ENCODE measurements around the gene WDR89.
"Not testable (repeated sequence)": the region's sequence is repeated elsewhere in the genome, so short reads cannot be mapped to it uniquely, and the experiment has no call there.

The WDR89 gene

GRCh38 chr14:63666335-63666734 is 24.7 kb upstream of the WDR89 start:
- Mint-ChIP-seq H3K27ac (no peak overlapping the region), H3K9me3 (no peaks in the 10 kb centered on the region)

GRCh38 chr14:63663428-63664341 is 22.0 kb upstream of the WDR89 start:
- Mint-ChIP-seq H3K4me3 (no peak overlapping the region), H3K27ac (no peak overlapping the region), H3K4me1 (ENCODE audit: low read depth) (peaks cover 8% of the 10 kb centered on the region), H3K27me3 (no peaks in the 10 kb centered on the region), H3K36me3 (ENCODE audit: low read depth) (no peaks in the 10 kb centered on the region), H3K9me3 (no peaks in the 10 kb centered on the region)
- intact Hi-C loops (cut with micrococcal nuclease), result no loop called here

More at GRCh38 chr14:63666335-63666734, 24.7 kb upstream of the WDR89 start:
- Mint-ChIP-seq H3K4me1 (ENCODE audit: low read depth) (no peaks in the 10 kb centered on the region), H3K27me3 (no peaks in the 10 kb centered on the region), H3K36me3 (ENCODE audit: low read depth) (no peaks in the 10 kb centered on the region), H3K4me3 (no peak overlapping the region)
- intact Hi-C loops (cut with micrococcal nuclease), result no loop called here

GRCh38 chr14:63662776-63663175 is 21.1 kb upstream of the WDR89 start:
- H3K9me3 Mint-ChIP-seq, result no peaks in the 10 kb centered on the region
- no peak overlapping the region for H3K4me3 Mint-ChIP-seq
- peaks cover 8% of the 10 kb centered on the region for H3K4me1 Mint-ChIP-seq (ENCODE audit: low read depth)
- H3K27me3 Mint-ChIP-seq, result no peaks in the 10 kb centered on the region
- intact Hi-C loops (cut with micrococcal nuclease), result no loop called here
- H3K36me3 Mint-ChIP-seq (ENCODE audit: low read depth), result no peaks in the 10 kb centered on the region
- H3K27ac Mint-ChIP-seq, result no peak overlapping the region

GRCh38 chr14:63661881-63662280 is 20.2 kb upstream of the WDR89 start:
- H3K4me3 Mint-ChIP-seq; intact Hi-C loops (cut with micrococcal nuclease): not testable (repeated sequence)

GRCh38 chr14:63659726-63660125 is 18.1 kb upstream of the WDR89 start:
- H3K27me3 Mint-ChIP-seq, result no peaks in the 10 kb centered on the region
- H3K27ac Mint-ChIP-seq, result no peak overlapping the region
- H3K4me1 Mint-ChIP-seq (ENCODE audit: low read depth), result peaks cover 27% of the 10 kb centered on the region
- H3K4me3 Mint-ChIP-seq, result no peak overlapping the region
- no peaks in the 10 kb centered on the region for H3K9me3 Mint-ChIP-seq
- intact Hi-C loops (cut with micrococcal nuclease), result no loop called here
- no peaks in the 10 kb centered on the region for H3K36me3 Mint-ChIP-seq (ENCODE audit: low read depth)

More at GRCh38 chr14:63661881-63662280, 20.2 kb upstream of the WDR89 start:
- peaks cover 13% of the 10 kb centered on the region for H3K4me1 Mint-ChIP-seq (ENCODE audit: low read depth)
- H3K36me3 Mint-ChIP-seq (ENCODE audit: low read depth); H3K27me3 Mint-ChIP-seq; H3K9me3 Mint-ChIP-seq; H3K27ac Mint-ChIP-seq: not testable (repeated sequence)

- H3K27me3 Mint-ChIP-seq, result no peaks in the 10 kb centered on the region
- intact Hi-C loops (cut with micrococcal nuclease), result no loop called here
- H3K9me3 Mint-ChIP-seq, result no peaks in the 10 kb centered on the region
- H3K36me3 Mint-ChIP-seq (ENCODE audit: low read depth), result no peaks in the 10 kb centered on the region
- H3K27ac Mint-ChIP-seq, result peak overlapping the region; percentile 64
- H3K4me3 Mint-ChIP-seq, result no peak overlapping the region
- peaks cover 27% of the 10 kb centered on the region for H3K4me1 Mint-ChIP-seq (ENCODE audit: low read depth)
These were observed 14.5 kb upstream of the WDR89 start for GRCh38 chr14:63656194-63656593.

- Mint-ChIP-seq H3K27ac (no peak overlapping the region), H3K9me3 (no peaks in the 10 kb centered on the region), H3K27me3 (no peaks in the 10 kb centered on the region), H3K36me3 (ENCODE audit: low read depth) (no peaks in the 10 kb centered on the region), H3K4me3 (no peak overlapping the region), H3K4me1 (ENCODE audit: low read depth) (peaks cover 27% of the 10 kb centered on the region)
- intact Hi-C loops (cut with micrococcal nuclease), result no loop called here
These were observed 13.3 kb upstream of the WDR89 start for GRCh38 chr14:63654936-63655335.

- no peaks in the 10 kb centered on the region for H3K36me3 Mint-ChIP-seq (ENCODE audit: low read depth)
- intact Hi-C loops (cut with micrococcal nuclease), result no loop called here
- H3K4me1 Mint-ChIP-seq (ENCODE audit: low read depth), result peaks cover 21% of the 10 kb centered on the region
- no peak overlapping the region for H3K4me3 Mint-ChIP-seq
- H3K9me3 Mint-ChIP-seq, result no peaks in the 10 kb centered on the region
- no peaks in the 10 kb centered on the region for H3K27me3 Mint-ChIP-seq
- H3K27ac Mint-ChIP-seq, result no peak overlapping the region
These were observed 12.7 kb upstream of the WDR89 start for GRCh38 chr14:63654346-63654745.

GRCh38 chr14:63652406-63652805 is 10.7 kb upstream of the WDR89 start:
- Mint-ChIP-seq H3K27me3 (no peaks in the 10 kb centered on the region), H3K4me1 (ENCODE audit: low read depth) (peaks cover 19% of the 10 kb centered on the region), H3K36me3 (ENCODE audit: low read depth) (no peaks in the 10 kb centered on the region), H3K4me3 (no peak overlapping the region), H3K27ac (no peak overlapping the region), H3K9me3 (no peaks in the 10 kb centered on the region)
- intact Hi-C loops (cut with micrococcal nuclease), result no loop called here

GRCh38 chr14:63650256-63650952 is 8.7 kb upstream of the WDR89 start:
- intact Hi-C loops (cut with micrococcal nuclease), result no loop called here
- Mint-ChIP-seq H3K4me1 (ENCODE audit: low read depth) (no peaks in the 10 kb centered on the region), H3K27ac (no peak overlapping the region), H3K9me3 (no peaks in the 10 kb centered on the region), H3K27me3 (no peaks in the 10 kb centered on the region), H3K4me3 (no peak overlapping the region), H3K36me3 (ENCODE audit: low read depth) (no peaks in the 10 kb centered on the region)

- Mint-ChIP-seq H3K4me3 (no peak overlapping the region), H3K27ac (no peak overlapping the region), H3K4me1 (ENCODE audit: low read depth) (peaks cover 5% of the 10 kb centered on the region), H3K27me3 (no peaks in the 10 kb centered on the region), H3K36me3 (ENCODE audit: low read depth) (no peaks in the 10 kb centered on the region), H3K9me3 (no peaks in the 10 kb centered on the region)
- intact Hi-C loops (cut with micrococcal nuclease), result no loop called here
These were observed 6.2 kb upstream of the WDR89 start for GRCh38 chr14:63647696-63648410.

- Mint-ChIP-seq H3K4me1 (ENCODE audit: low read depth) (peaks cover 7% of the 10 kb centered on the region), H3K36me3 (ENCODE audit: low read depth) (peaks cover 14% of the 10 kb centered on the region), H3K27me3 (no peaks in the 10 kb centered on the region), H3K27ac (no peak overlapping the region), H3K9me3 (no peaks in the 10 kb centered on the region), H3K4me3 (no peak overlapping the region)
- intact Hi-C loops (cut with micrococcal nuclease), result loop anchor here (5.0 kb wide), 1 partner anchor 693 kb away; no protein-coding TSS in a partner anchor
These were observed 3.1 kb upstream of the WDR89 start for GRCh38 chr14:63644741-63645140.

- no peaks in the 10 kb centered on the region for H3K27me3 Mint-ChIP-seq
- H3K4me1 Mint-ChIP-seq (ENCODE audit: low read depth), result peaks cover 10% of the 10 kb centered on the region
- H3K4me3 Mint-ChIP-seq, result peak overlapping the region; percentile 98
- peak overlapping the region; percentile 99 for H3K27ac Mint-ChIP-seq
- intact Hi-C loops (cut with micrococcal nuclease), result loop anchor here (1.0 to 5.0 kb wide), 3 partner anchors 84 to 694 kb away; partner anchors contain the start of gene PPP2R5E
- H3K9me3 Mint-ChIP-seq, result no peaks in the 10 kb centered on the region
- H3K36me3 Mint-ChIP-seq (ENCODE audit: low read depth), result peaks cover 28% of the 10 kb centered on the region
These were observed 1.1 kb upstream of the WDR89 start for GRCh38 chr14:63642656-63643382.

Data from dendritic cell treated with granulocyte-macrophage colony-stimulating factor and Interleukin-4, amounts not matched to agents 40 ng/mL and 50 ng/mL, for 4 days (primary cell).